Measurements from ENCODE around the gene NOX5. TPM values are rescaled to one million over a fixed set of nuclear protein-coding genes. Genes with fewer than 3 reads are reported as not detected.

Gene NOX5
- polyA plus RNA-seq, 1 donor, result 0.30 TPM

Other genes with a start within 250 kb of the NOX5 start
- gene ANP32A, start 193.8 kb upstream of the NOX5 start, polyA plus RNA-seq (ENCODE audit: insufficient read length), result 158 TPM
- gene SPESP1, start 84.2 kb upstream of the NOX5 start, polyA plus RNA-seq (ENCODE audit: insufficient read length), result 3.1 TPM
- 27.5 TPM for gene GLCE, start 145.9 kb downstream of the NOX5 start, polyA plus RNA-seq (ENCODE audit: insufficient read length)